Activated naive CD4-positive, alpha-beta T cell treated with anti-CD3 and anti-CD28 coated beads, Interleukin-2, amount 50 U/mL, for 72 hours (primary cell): ENCODE data around the gene NADSYN1. TPM values are rescaled to one million over a fixed set of nuclear protein-coding genes. Genes with fewer than 3 reads are reported as not detected.
A peak's percentile ranks its signal among the peaks of the same experiment; 100 is the strongest.

Source experiments
- ATAC-seq, 2 donors: fragments of 150-1000 bp; cut with Tn5 transposase; 2 replicates each; pipeline ENCODE4 v1.10.0; 2021; ENCODE audit warnings: mild to moderate bottlenecking in 2 of 2, moderate library complexity in 2 of 2
- DNase-seq, 2 donors: peaks; one replicate each; pipeline ENCODE4 v3.0.0; 2021 to 2022; ENCODE audit warnings: low spot score in 2 of 2
- H3K27ac Mint-ChIP-seq, 2 donors: one replicate each; pipeline ENCODE4 v1.8.0; 2022; ENCODE audit warnings: mild to moderate bottlenecking in 2 of 2, mixed read lengths in 2 of 2
- H3K36me3 Mint-ChIP-seq, 2 donors: one replicate each; pipeline ENCODE4 v1.8.0; 2022; ENCODE audit warnings: mixed read lengths in 2 of 2
- H3K9me3 Mint-ChIP-seq, 2 donors: one replicate each; pipeline ENCODE4 v1.8.0; 2022; ENCODE audit warnings: mixed read lengths in 2 of 2
- total RNA-seq, 2 donors: library from RNA; stranded (reverse); gene quantifications; one replicate each; pipeline ENCODE4 v1.2.3, GENCODE V29; 2022

The NADSYN1 gene
- total RNA-seq, 2 donors from 2014 or later, result 102 to 135 TPM

GRCh38 chr11:71489311-71490043, 36.5 kb downstream of the NADSYN1 start:
- DNase-seq, result peak; percentile 36 to 66
- peaks cover 24 to 62% of the 10 kb centered on the region in 2 donors for H3K36me3 Mint-ChIP-seq
- H3K9me3 Mint-ChIP-seq, result no peaks in the 10 kb centered on the region
- peak overlapping the region; percentile 80 to 97 for H3K27ac Mint-ChIP-seq
- peak; percentile 80 to 100 for ATAC-seq

GRCh38 chr11:71490044-71490730, 37.2 kb downstream of the NADSYN1 start:
- DNase-seq, result no peak
- ATAC-seq, result no peak
- Mint-ChIP-seq H3K36me3 (peaks cover 25 to 61% of the 10 kb centered on the region in 2 donors), H3K9me3 (no peaks in the 10 kb centered on the region), H3K27ac (peak overlapping the region in 1 of 2 donors; percentile 94)

- peak overlapping the region in 1 of 2 donors; percentile 94 for H3K27ac Mint-ChIP-seq
- peaks cover 24 to 59% of the 10 kb centered on the region in 2 donors for H3K36me3 Mint-ChIP-seq
- DNase-seq (no peak), ATAC-seq (no peak)
- no peaks in the 10 kb centered on the region for H3K9me3 Mint-ChIP-seq
Observed at GRCh38 chr11:71490731-71491390, 37.9 kb downstream of the NADSYN1 start.

- DNase-seq (no peak), ATAC-seq (no peak)
- H3K9me3 Mint-ChIP-seq, result no peaks in the 10 kb centered on the region
- peak overlapping the region in 1 of 2 donors; percentile 36 for H3K27ac Mint-ChIP-seq
- H3K36me3 Mint-ChIP-seq, result peaks cover 21 to 53% of the 10 kb centered on the region in 2 donors
Observed at GRCh38 chr11:71491531-71491930, 38.5 kb downstream of the NADSYN1 start.

- DNase-seq (no peak), ATAC-seq (no peak)
- Mint-ChIP-seq H3K36me3 (peaks cover 25 to 55% of the 10 kb centered on the region in 2 donors), H3K9me3 (no peaks in the 10 kb centered on the region), H3K27ac (peak overlapping the region in 1 of 2 donors; percentile 36)
Observed at GRCh38 chr11:71491940-71492339, 38.9 kb downstream of the NADSYN1 start.

GRCh38 chr11:71495286-71496230, 42.6 kb downstream of the NADSYN1 start:
- Mint-ChIP-seq H3K27ac (no peak overlapping the region), H3K36me3 (peaks cover 40 to 62% of the 10 kb centered on the region in 2 donors), H3K9me3 (no peaks in the 10 kb centered on the region)
- ATAC-seq (no peak), DNase-seq (no peak)

- no peak overlapping the region for H3K27ac Mint-ChIP-seq
- DNase-seq (no peak), ATAC-seq (no peak)
- H3K36me3 Mint-ChIP-seq, result peaks cover 43 to 58% of the 10 kb centered on the region in 2 donors
- H3K9me3 Mint-ChIP-seq, result no peaks in the 10 kb centered on the region
Observed at GRCh38 chr11:71496421-71496820, 43.4 kb downstream of the NADSYN1 start.

GRCh38 chr11:71498091-71498490, 45.1 kb downstream of the NADSYN1 start:
- DNase-seq (no peak), ATAC-seq (no peak)
- no peak overlapping the region for H3K27ac Mint-ChIP-seq
- no peaks in the 10 kb centered on the region for H3K9me3 Mint-ChIP-seq
- H3K36me3 Mint-ChIP-seq, result peaks cover 46 to 52% of the 10 kb centered on the region in 2 donors

- H3K27ac Mint-ChIP-seq, result no peak overlapping the region
- DNase-seq, result no peak
- peaks cover 49 to 52% of the 10 kb centered on the region in 2 donors for H3K36me3 Mint-ChIP-seq
- no peaks in the 10 kb centered on the region for H3K9me3 Mint-ChIP-seq
- ATAC-seq, result peak in 1 of 2 donors; percentile 16
Observed at GRCh38 chr11:71499125-71499524, 46.1 kb downstream of the NADSYN1 start.

GRCh38 chr11:71499546-71499945, 46.5 kb downstream of the NADSYN1 start:
- ATAC-seq (no peak), DNase-seq (no peak)
- H3K27ac Mint-ChIP-seq, result no peak overlapping the region
- H3K9me3 Mint-ChIP-seq, result no peaks in the 10 kb centered on the region
- H3K36me3 Mint-ChIP-seq, result peaks cover 52 to 55% of the 10 kb centered on the region in 2 donors

- no peaks in the 10 kb centered on the region for H3K9me3 Mint-ChIP-seq
- H3K36me3 Mint-ChIP-seq, result peaks cover 48 to 52% of the 10 kb centered on the region in 2 donors
- no peak overlapping the region for H3K27ac Mint-ChIP-seq
- ATAC-seq (no peak), DNase-seq (no peak)
Observed at GRCh38 chr11:71500601-71501021, 47.6 kb downstream of the NADSYN1 start.

- Mint-ChIP-seq H3K9me3 (no peaks in the 10 kb centered on the region), H3K36me3 (peaks cover 52 to 58% of the 10 kb centered on the region in 2 donors), H3K27ac (no peak overlapping the region)
- ATAC-seq, result no peak
- no peak for DNase-seq
Observed at GRCh38 chr11:71501071-71501985, 48.3 kb downstream of the NADSYN1 start.

GRCh38 chr11:71502026-71502425, 49.0 kb downstream of the NADSYN1 start:
- H3K27ac Mint-ChIP-seq, result no peak overlapping the region
- peaks cover 3 to 4% of the 10 kb centered on the region in 2 donors for H3K9me3 Mint-ChIP-seq
- ATAC-seq (no peak), DNase-seq (no peak)
- H3K36me3 Mint-ChIP-seq, result peaks cover 51 to 59% of the 10 kb centered on the region in 2 donors

GRCh38 chr11:71502871-71503435, 50.0 kb downstream of the NADSYN1 start:
- ATAC-seq (no peak), DNase-seq (no peak)
- Mint-ChIP-seq H3K36me3 (peaks cover 49 to 56% of the 10 kb centered on the region in 2 donors), H3K9me3 (peaks cover 7 to 11% of the 10 kb centered on the region in 2 donors), H3K27ac (no peak overlapping the region)

GRCh38 chr11:71504531-71504930, 51.5 kb downstream of the NADSYN1 start:
- peaks cover 55 to 59% of the 10 kb centered on the region in 2 donors for H3K36me3 Mint-ChIP-seq
- peaks cover 23% of the 10 kb centered on the region in 2 donors for H3K9me3 Mint-ChIP-seq
- DNase-seq (no peak), ATAC-seq (no peak)
- H3K27ac Mint-ChIP-seq, result no peak overlapping the region
